Astrocyte of the hippocampus (primary cell): ENCODE data around the gene PPP1R3F.

Experiments used
- DNase-seq: peaks from one replicate; pipeline ENCODE4 v3.0.0; 2011; ENCODE audit warnings: low read depth, low spot score

The PPP1R3F gene

GRCh38 chrX:49249071-49249470, 20.5 kb upstream of the PPP1R3F start:
- DNase-seq, result no peak

GRCh38 chrX:49249616-49250015, 20.0 kb upstream of the PPP1R3F start:
- no peak for DNase-seq

GRCh38 chrX:49250066-49250465, 19.5 kb upstream of the PPP1R3F start:
- no peak for DNase-seq

GRCh38 chrX:49250578-49250977, 19.0 kb upstream of the PPP1R3F start:
- DNase-seq, result no peak

- no peak for DNase-seq
These were observed 18.3 kb upstream of the PPP1R3F start for GRCh38 chrX:49251325-49251724.

- no peak for DNase-seq
These were observed 15.0 kb upstream of the PPP1R3F start for GRCh38 chrX:49254639-49255038.

- no peak for DNase-seq
These were observed 13.2 kb upstream of the PPP1R3F start for GRCh38 chrX:49256268-49256995.

- no peak for DNase-seq
These were observed 12.4 kb upstream of the PPP1R3F start for GRCh38 chrX:49257074-49257790.

GRCh38 chrX:49257846-49258748, 11.5 kb upstream of the PPP1R3F start:
- DNase-seq, result no peak

GRCh38 chrX:49258749-49259124, 10.9 kb upstream of the PPP1R3F start:
- DNase-seq, result no peak

GRCh38 chrX:49260221-49260985, 9.2 kb upstream of the PPP1R3F start:
- DNase-seq, result no peak

GRCh38 chrX:49262603-49263002, 7.0 kb upstream of the PPP1R3F start:
- no peak for DNase-seq

GRCh38 chrX:49263631-49264030, 6.0 kb upstream of the PPP1R3F start:
- no peak for DNase-seq

- no peak for DNase-seq
These were observed 5.1 kb upstream of the PPP1R3F start, which contains the start of gene FOXP3 for GRCh38 chrX:49264460-49264859. Gene FOXP3, minus strand, starts transcription at chrX:49264710. Its CDS starts 6,205 bp downstream, at chrX:49258505.

GRCh38 chrX:49266523-49267445, 2.8 kb upstream of the PPP1R3F start:
- no peak for DNase-seq

- DNase-seq, result no peak
These were observed 937 bp upstream of the PPP1R3F start for GRCh38 chrX:49268702-49269009.

- peak; percentile 97 for DNase-seq
These were observed 405 bp upstream of the PPP1R3F start for GRCh38 chrX:49269010-49269766.

GRCh38 chrX:49270249-49270921, 792 bp downstream of the PPP1R3F start:
- no peak for DNase-seq

- no peak for DNase-seq
These were observed 1.7 kb downstream of the PPP1R3F start for GRCh38 chrX:49271341-49271740.
